ENCODE data around the gene PLS3.

DNA sequence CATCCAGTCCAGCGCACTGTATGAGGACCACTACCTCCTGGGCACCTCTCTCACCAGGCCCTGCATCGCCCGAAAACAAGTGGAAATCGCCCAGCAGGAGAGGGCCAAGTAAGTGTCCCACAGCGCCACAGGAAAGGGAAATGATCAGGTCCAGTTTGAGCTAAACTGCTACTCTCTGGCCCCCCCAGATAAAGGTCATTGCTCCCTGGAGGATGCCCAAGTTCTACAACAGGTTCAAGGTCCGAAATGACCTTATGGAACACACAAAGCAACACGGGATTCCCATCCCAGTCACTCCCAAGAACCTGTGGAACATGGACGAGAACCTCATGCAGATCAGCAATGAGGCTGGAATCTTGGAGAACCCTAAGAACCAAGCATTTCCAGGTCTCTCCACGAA, 104.1 kb downstream of the PLS3 start:
- TF ChIP-seq, protein P1, sequence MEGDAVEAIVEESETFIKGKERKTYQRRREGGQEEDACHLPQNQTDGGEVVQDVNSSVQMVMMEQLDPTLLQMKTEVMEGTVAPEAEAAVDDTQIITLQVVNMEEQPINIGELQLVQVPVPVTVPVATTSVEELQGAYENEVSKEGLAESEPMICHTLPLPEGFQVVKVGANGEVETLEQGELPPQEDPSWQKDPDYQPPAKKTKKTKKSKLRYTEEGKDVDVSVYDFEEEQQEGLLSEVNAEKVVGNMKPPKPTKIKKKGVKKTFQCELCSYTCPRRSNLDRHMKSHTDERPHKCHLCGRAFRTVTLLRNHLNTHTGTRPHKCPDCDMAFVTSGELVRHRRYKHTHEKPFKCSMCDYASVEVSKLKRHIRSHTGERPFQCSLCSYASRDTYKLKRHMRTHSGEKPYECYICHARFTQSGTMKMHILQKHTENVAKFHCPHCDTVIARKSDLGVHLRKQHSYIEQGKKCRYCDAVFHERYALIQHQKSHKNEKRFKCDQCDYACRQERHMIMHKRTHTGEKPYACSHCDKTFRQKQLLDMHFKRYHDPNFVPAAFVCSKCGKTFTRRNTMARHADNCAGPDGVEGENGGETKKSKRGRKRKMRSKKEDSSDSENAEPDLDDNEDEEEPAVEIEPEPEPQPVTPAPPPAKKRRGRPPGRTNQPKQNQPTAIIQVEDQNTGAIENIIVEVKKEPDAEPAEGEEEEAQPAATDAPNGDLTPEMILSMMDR (CRISPR knock-in tag; IDR thresholded peaks at IDR 0.05) = no peak
- no peak for TF ChIP-seq ZKSCAN1 (IDR thresholded peaks at IDR 0.05; ENCODE audit: low read length)
- no peak for TF ChIP-seq POLR2G (IDR thresholded peaks at IDR 0.05; ENCODE audit: low read depth, low read length)
- no peak for TF ChIP-seq NONO (IDR thresholded peaks at IDR 0.05)
- no peak for TF ChIP-seq NONO (CRISPR knock-in tag; conservative IDR thresholded peaks at IDR 0.05)
- TF ChIP-seq EED (CRISPR knock-in tag; IDR thresholded peaks at IDR 0.05) = no peak
- no peak for TF ChIP-seq ZBTB39 (CRISPR knock-in tag; IDR thresholded peaks at IDR 0.05)
- TF ChIP-seq MYNN (CRISPR knock-in tag; IDR thresholded peaks at IDR 0.05; ENCODE audit: low read depth) = no peak
- no peak for TF ChIP-seq CBX2 (IDR thresholded peaks at IDR 0.05; ENCODE audit: low read depth, low read length)
- no peak for TF ChIP-seq CBX2 (CRISPR knock-in tag; IDR thresholded peaks at IDR 0.05; ENCODE audit: low read depth)
- TF ChIP-seq ZNF362 (CRISPR knock-in tag; IDR thresholded peaks at IDR 0.05; ENCODE audit: borderline replicate concordance) = no peak
- no peak for TF ChIP-seq USF2 (IDR thresholded peaks at IDR 0.05; ENCODE audit: low read depth, low read length)
- TF ChIP-seq USF2 (CRISPR knock-in tag; IDR thresholded peaks at IDR 0.05; ENCODE audit: borderline replicate concordance) = no peak
- TF ChIP-seq U2AF1 (optimal IDR thresholded peaks at IDR 0.05; ENCODE audit: low read depth, low read length) = no peak
- TF ChIP-seq ZFY (CRISPR knock-in tag; IDR thresholded peaks at IDR 0.05) = no peak
